ENCODE measurements around the gene HMCN2. TPM values are rescaled to one million over a fixed set of nuclear protein-coding genes. Genes with fewer than 3 reads are reported as not detected.

Gene HMCN2
- total and polyA plus RNA-seq, 4 donors = 0.25 to 14.8 (median 4.6) TPM

GRCh38 chr9:130344366-130344765 is 78.8 kb downstream of the HMCN2 start:
- H3K4me3 ChIP-seq (ENCODE audit: low read length in 2 of 2) = no peak overlapping the region
- H3K27ac ChIP-seq (ENCODE audit: low read depth in 1 of 2, low read length in 2 of 2) = no peak overlapping the region
- H3K27me3 ChIP-seq (ENCODE audit: control insufficient read depth in 1 of 2, insufficient read depth in 2 of 2, low read length in 1 of 2) = no peaks in the 10 kb centered on the region
- intact Hi-C loops (cut with DNase I) = loop anchor here in 1 of 2 donors (5.0 kb wide), 1 partner anchor 237 kb away; no protein-coding TSS in a partner anchor
- no peaks in the 10 kb centered on the region for H3K4me1 ChIP-seq (ENCODE audit: control insufficient read depth in 1 of 2, insufficient read depth in 2 of 2, low read length in 2 of 2)
- no peaks in the 10 kb centered on the region for H3K9me3 ChIP-seq (ENCODE audit: control insufficient read depth, low read length)
- DNase-seq (no peak), ATAC-seq (ENCODE audit: low FRiP score) (no peak)
- 94 to 100% methylated on average over 1 of the region's 1 CpG for WGBS, 2 donors
- H3K36me3 ChIP-seq (ENCODE audit: control insufficient read depth in 1 of 2, insufficient read depth in 2 of 2, low read length in 1 of 2) = no peaks in the 10 kb centered on the region

- no peak for ATAC-seq (ENCODE audit: low FRiP score)
- Histone ChIP-seq H3K27ac (ENCODE audit: low read depth in 1 of 2, low read length in 2 of 2) (no peak overlapping the region), H3K4me1 (ENCODE audit: control insufficient read depth in 1 of 2, insufficient read depth in 2 of 2, low read length in 2 of 2) (no peaks in the 10 kb centered on the region), H3K27me3 (ENCODE audit: control insufficient read depth in 1 of 2, insufficient read depth in 2 of 2, low read length in 1 of 2) (no peaks in the 10 kb centered on the region), H3K9me3 (ENCODE audit: control insufficient read depth, low read length) (no peaks in the 10 kb centered on the region), H3K36me3 (ENCODE audit: control insufficient read depth in 1 of 2, insufficient read depth in 2 of 2, low read length in 1 of 2) (no peaks in the 10 kb centered on the region), H3K4me3 (ENCODE audit: low read length in 2 of 2) (no peak overlapping the region)
- 63 to 72% methylated on average over 9 of the region's 9 CpGs for WGBS, 2 donors
- no peak for DNase-seq
- intact Hi-C loops (cut with DNase I) = no loop called here
Measured at GRCh38 chr9:130345009-130345896, 79.7 kb downstream of the HMCN2 start.

- no peak overlapping the region for H3K27ac ChIP-seq (ENCODE audit: low read depth in 1 of 2, low read length in 2 of 2)
- WGBS, 2 donors = 65 to 67% methylated on average over 13 of the region's 13 CpGs
- intact Hi-C loops (cut with DNase I) = no loop called here
Measured at GRCh38 chr9:130345897-130346385, 80.4 kb downstream of the HMCN2 start.

DNA sequence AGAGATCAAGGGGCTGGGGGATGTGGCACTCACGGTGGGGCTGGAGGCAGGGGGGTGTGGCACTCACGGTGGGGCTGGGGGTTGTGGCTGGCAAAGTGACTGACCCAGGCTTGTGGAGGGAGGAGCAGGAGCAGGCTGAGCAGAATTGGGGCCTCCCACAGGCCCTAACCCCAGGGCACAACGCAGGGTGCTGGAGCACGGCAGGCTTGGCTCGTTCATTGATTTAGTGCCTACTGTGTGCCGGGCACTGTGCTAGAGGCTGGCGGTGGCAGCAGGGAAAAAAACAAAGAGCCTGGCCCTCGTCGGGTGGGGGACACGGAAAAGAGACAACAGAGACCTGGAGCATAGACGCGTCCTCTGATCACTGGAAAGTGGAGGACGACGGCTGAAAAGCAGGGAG is 80.9 kb downstream of the HMCN2 start:
- Histone ChIP-seq H3K36me3 (ENCODE audit: control insufficient read depth in 1 of 2, insufficient read depth in 2 of 2, low read length in 1 of 2) (no peaks in the 10 kb centered on the region), H3K4me3 (ENCODE audit: low read length in 2 of 2) (no peak overlapping the region), H3K4me1 (ENCODE audit: control insufficient read depth in 1 of 2, insufficient read depth in 2 of 2, low read length in 2 of 2) (no peaks in the 10 kb centered on the region), H3K9me3 (ENCODE audit: control insufficient read depth, low read length) (no peaks in the 10 kb centered on the region), H3K27ac (ENCODE audit: low read depth in 1 of 2, low read length in 2 of 2) (no peak overlapping the region), H3K27me3 (ENCODE audit: control insufficient read depth in 1 of 2, insufficient read depth in 2 of 2, low read length in 1 of 2) (no peaks in the 10 kb centered on the region)
- 66 to 68% methylated on average over 14 of the region's 14 CpGs for WGBS, 2 donors
- intact Hi-C loops (cut with DNase I) = no loop called here
- DNase-seq = no peak
- ATAC-seq (ENCODE audit: low FRiP score) = no peak

More at GRCh38 chr9:130345897-130346385, 80.4 kb downstream of the HMCN2 start:
- ATAC-seq (ENCODE audit: low FRiP score) (no peak), DNase-seq (no peak)
- no peaks in the 10 kb centered on the region for H3K9me3 ChIP-seq (ENCODE audit: control insufficient read depth, low read length)
- no peaks in the 10 kb centered on the region for H3K4me1 ChIP-seq (ENCODE audit: control insufficient read depth in 1 of 2, insufficient read depth in 2 of 2, low read length in 2 of 2)
- H3K27me3 ChIP-seq (ENCODE audit: control insufficient read depth in 1 of 2, insufficient read depth in 2 of 2, low read length in 1 of 2) = no peaks in the 10 kb centered on the region
- H3K36me3 ChIP-seq (ENCODE audit: control insufficient read depth in 1 of 2, insufficient read depth in 2 of 2, low read length in 1 of 2) = no peaks in the 10 kb centered on the region
- H3K4me3 ChIP-seq (ENCODE audit: low read length in 2 of 2) = no peak overlapping the region

DNA sequence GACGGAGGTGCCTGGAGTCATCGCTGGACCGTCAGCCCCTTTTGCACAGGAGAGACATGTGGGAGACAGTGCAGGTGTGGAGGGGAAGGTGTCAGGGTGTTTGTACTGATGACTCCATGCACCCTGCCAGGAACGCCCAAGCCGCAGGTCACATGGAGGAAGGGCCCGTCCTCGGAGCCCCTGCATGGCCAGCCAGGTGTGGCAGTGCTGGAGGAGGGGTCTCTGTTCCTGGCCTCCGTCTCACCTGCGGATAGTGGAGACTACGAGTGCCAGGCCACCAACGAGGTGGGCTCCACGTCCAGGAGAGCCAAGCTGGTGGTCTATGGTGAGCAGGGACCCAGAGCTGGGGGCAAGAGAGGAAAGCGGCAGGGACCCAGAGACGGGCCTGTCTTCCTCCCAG is 81.5 kb downstream of the HMCN2 start:
- H3K4me1 ChIP-seq (ENCODE audit: control insufficient read depth in 1 of 2, insufficient read depth in 2 of 2, low read length in 2 of 2) = no peaks in the 10 kb centered on the region
- ATAC-seq (ENCODE audit: low FRiP score) (no peak), DNase-seq (no peak)
- H3K36me3 ChIP-seq (ENCODE audit: control insufficient read depth in 1 of 2, insufficient read depth in 2 of 2, low read length in 1 of 2) = no peaks in the 10 kb centered on the region
- intact Hi-C loops (cut with DNase I) = no loop called here
- H3K4me3 ChIP-seq (ENCODE audit: low read length in 2 of 2) = no peak overlapping the region
- H3K9me3 ChIP-seq (ENCODE audit: control insufficient read depth, low read length) = no peaks in the 10 kb centered on the region
- 81% methylated on average over 14 of the region's 14 CpGs for WGBS, 2 donors
- no peaks in the 10 kb centered on the region for H3K27me3 ChIP-seq (ENCODE audit: control insufficient read depth in 1 of 2, insufficient read depth in 2 of 2, low read length in 1 of 2)
- no peak overlapping the region for H3K27ac ChIP-seq (ENCODE audit: low read depth in 1 of 2, low read length in 2 of 2)

DNA sequence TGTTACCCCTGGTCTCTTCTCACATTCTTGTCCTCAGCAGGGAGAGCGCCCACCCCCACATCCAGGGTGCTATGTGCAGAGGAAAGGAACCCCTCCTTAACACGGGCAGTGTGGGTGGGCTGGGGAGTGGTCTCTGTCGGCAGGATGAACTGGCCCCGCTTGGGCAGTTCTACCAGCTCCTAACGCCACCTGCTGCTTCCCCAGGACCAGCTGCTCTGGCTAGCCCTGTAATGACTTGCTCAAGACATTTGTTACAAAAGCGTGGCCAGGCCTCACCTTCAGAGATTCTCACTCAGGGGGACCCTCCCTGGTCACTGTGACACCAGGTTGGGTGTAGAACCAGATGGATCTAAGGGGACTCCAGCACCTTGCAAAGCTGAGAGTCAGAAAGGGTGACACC is 82.4 kb downstream of the HMCN2 start:
- ATAC-seq (ENCODE audit: low FRiP score) = no peak
- Histone ChIP-seq H3K4me1 (ENCODE audit: control insufficient read depth in 1 of 2, insufficient read depth in 2 of 2, low read length in 2 of 2) (no peaks in the 10 kb centered on the region), H3K27ac (ENCODE audit: low read depth in 1 of 2, low read length in 2 of 2) (no peak overlapping the region), H3K36me3 (ENCODE audit: control insufficient read depth in 1 of 2, insufficient read depth in 2 of 2, low read length in 1 of 2) (no peaks in the 10 kb centered on the region), H3K27me3 (ENCODE audit: control insufficient read depth in 1 of 2, insufficient read depth in 2 of 2, low read length in 1 of 2) (no peaks in the 10 kb centered on the region), H3K4me3 (ENCODE audit: low read length in 2 of 2) (no peak overlapping the region), H3K9me3 (ENCODE audit: control insufficient read depth, low read length) (no peaks in the 10 kb centered on the region)
- DNase-seq = no peak
- WGBS, 2 donors = 34 to 42% methylated on average over 6 of the region's 6 CpGs
- intact Hi-C loops (cut with DNase I) = no loop called here

- Histone ChIP-seq H3K36me3 (ENCODE audit: control insufficient read depth in 1 of 2, insufficient read depth in 2 of 2, low read length in 1 of 2) (no peaks in the 10 kb centered on the region), H3K4me3 (ENCODE audit: low read length in 2 of 2) (no peak overlapping the region), H3K4me1 (ENCODE audit: control insufficient read depth in 1 of 2, insufficient read depth in 2 of 2, low read length in 2 of 2) (no peaks in the 10 kb centered on the region), H3K27me3 (ENCODE audit: control insufficient read depth in 1 of 2, insufficient read depth in 2 of 2, low read length in 1 of 2) (no peaks in the 10 kb centered on the region), H3K27ac (ENCODE audit: low read depth in 1 of 2, low read length in 2 of 2) (no peak overlapping the region), H3K9me3 (ENCODE audit: control insufficient read depth, low read length) (no peaks in the 10 kb centered on the region)
- DNase-seq (no peak), ATAC-seq (ENCODE audit: low FRiP score) (no peak)
- intact Hi-C loops (cut with DNase I) = no loop called here
- WGBS, 2 donors = 79% methylated on average over 21 of the region's 21 CpGs
Measured at GRCh38 chr9:130348341-130348740, 82.8 kb downstream of the HMCN2 start.

GRCh38 chr9:130348881-130349280 is 83.3 kb downstream of the HMCN2 start:
- DNase-seq (no peak), ATAC-seq (ENCODE audit: low FRiP score) (no peak)
- no peaks in the 10 kb centered on the region for H3K9me3 ChIP-seq (ENCODE audit: control insufficient read depth, low read length)
- no peaks in the 10 kb centered on the region for H3K36me3 ChIP-seq (ENCODE audit: control insufficient read depth in 1 of 2, insufficient read depth in 2 of 2, low read length in 1 of 2)
- intact Hi-C loops (cut with DNase I) = no loop called here
- no peak overlapping the region for H3K27ac ChIP-seq (ENCODE audit: low read depth in 1 of 2, low read length in 2 of 2)
- H3K27me3 ChIP-seq (ENCODE audit: control insufficient read depth in 1 of 2, insufficient read depth in 2 of 2, low read length in 1 of 2) = no peaks in the 10 kb centered on the region
- 59 to 60% methylated on average over 8 of the region's 8 CpGs for WGBS, 2 donors
- no peaks in the 10 kb centered on the region for H3K4me1 ChIP-seq (ENCODE audit: control insufficient read depth in 1 of 2, insufficient read depth in 2 of 2, low read length in 2 of 2)
- H3K4me3 ChIP-seq (ENCODE audit: low read length in 2 of 2) = no peak overlapping the region

GRCh38 chr9:130349398-130349797 is 83.8 kb downstream of the HMCN2 start:
- no peak for ATAC-seq (ENCODE audit: low FRiP score)
- Histone ChIP-seq H3K9me3 (ENCODE audit: control insufficient read depth, low read length) (no peaks in the 10 kb centered on the region), H3K4me1 (ENCODE audit: control insufficient read depth in 1 of 2, insufficient read depth in 2 of 2, low read length in 2 of 2) (no peaks in the 10 kb centered on the region), H3K4me3 (ENCODE audit: low read length in 2 of 2) (no peak overlapping the region), H3K36me3 (ENCODE audit: control insufficient read depth in 1 of 2, insufficient read depth in 2 of 2, low read length in 1 of 2) (no peaks in the 10 kb centered on the region), H3K27ac (ENCODE audit: low read depth in 1 of 2, low read length in 2 of 2) (no peak overlapping the region), H3K27me3 (ENCODE audit: control insufficient read depth in 1 of 2, insufficient read depth in 2 of 2, low read length in 1 of 2) (no peaks in the 10 kb centered on the region)
- no peak for DNase-seq
- 54 to 56% methylated on average over 10 to 11 of the region's 11 CpGs for WGBS, 2 donors
- intact Hi-C loops (cut with DNase I) = no loop called here

Data from aorta (tissue), 5 donors.